ENCODE results near the gene FERMT2. TPM values are rescaled to one million over a fixed set of nuclear protein-coding genes. Genes with fewer than 3 reads are reported as not detected.

Gene FERMT2
- total and polyA plus RNA-seq, 9 of the 15 experiments (the other 6 are each of a cell fraction or from before 2014, with no cell fraction given) = 0.10 to 1.3 (median 0.40) TPM

DNA sequence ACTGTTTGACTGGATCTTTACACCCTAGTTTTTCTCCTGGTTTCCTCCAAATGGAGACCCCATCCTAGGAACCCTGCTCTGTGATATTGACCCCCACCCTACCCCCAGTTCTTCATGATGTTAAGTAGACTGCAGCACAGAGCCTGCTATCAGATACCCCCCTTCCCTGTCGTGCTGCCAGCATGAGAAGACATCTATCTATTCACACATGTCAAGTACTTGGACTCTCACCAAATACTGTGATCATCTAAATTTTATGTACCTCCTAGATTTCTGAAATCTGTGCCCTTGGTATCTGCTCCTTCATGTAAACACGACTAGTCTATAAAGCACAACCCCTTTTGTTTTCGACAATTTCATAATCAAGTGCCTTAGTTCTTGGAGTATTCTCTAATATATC, 38.9 kb downstream of the FERMT2 start (continued):
- TF ChIP-seq ZNF830 (CRISPR knock-in tag; IDR thresholded peaks at IDR 0.05) = no peak
- TF ChIP-seq, protein P1, sequence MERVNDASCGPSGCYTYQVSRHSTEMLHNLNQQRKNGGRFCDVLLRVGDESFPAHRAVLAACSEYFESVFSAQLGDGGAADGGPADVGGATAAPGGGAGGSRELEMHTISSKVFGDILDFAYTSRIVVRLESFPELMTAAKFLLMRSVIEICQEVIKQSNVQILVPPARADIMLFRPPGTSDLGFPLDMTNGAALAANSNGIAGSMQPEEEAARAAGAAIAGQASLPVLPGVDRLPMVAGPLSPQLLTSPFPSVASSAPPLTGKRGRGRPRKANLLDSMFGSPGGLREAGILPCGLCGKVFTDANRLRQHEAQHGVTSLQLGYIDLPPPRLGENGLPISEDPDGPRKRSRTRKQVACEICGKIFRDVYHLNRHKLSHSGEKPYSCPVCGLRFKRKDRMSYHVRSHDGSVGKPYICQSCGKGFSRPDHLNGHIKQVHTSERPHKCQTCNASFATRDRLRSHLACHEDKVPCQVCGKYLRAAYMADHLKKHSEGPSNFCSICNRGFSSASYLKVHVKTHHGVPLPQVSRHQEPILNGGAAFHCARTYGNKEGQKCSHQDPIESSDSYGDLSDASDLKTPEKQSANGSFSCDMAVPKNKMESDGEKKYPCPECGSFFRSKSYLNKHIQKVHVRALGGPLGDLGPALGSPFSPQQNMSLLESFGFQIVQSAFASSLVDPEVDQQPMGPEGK (CRISPR knock-in tag; IDR thresholded peaks at IDR 0.05; ENCODE audit: borderline replicate concordance) = no peak
- TF ChIP-seq TAL1 (IDR thresholded peaks at IDR 0.05) = no peak
- TF ChIP-seq, protein P2, sequence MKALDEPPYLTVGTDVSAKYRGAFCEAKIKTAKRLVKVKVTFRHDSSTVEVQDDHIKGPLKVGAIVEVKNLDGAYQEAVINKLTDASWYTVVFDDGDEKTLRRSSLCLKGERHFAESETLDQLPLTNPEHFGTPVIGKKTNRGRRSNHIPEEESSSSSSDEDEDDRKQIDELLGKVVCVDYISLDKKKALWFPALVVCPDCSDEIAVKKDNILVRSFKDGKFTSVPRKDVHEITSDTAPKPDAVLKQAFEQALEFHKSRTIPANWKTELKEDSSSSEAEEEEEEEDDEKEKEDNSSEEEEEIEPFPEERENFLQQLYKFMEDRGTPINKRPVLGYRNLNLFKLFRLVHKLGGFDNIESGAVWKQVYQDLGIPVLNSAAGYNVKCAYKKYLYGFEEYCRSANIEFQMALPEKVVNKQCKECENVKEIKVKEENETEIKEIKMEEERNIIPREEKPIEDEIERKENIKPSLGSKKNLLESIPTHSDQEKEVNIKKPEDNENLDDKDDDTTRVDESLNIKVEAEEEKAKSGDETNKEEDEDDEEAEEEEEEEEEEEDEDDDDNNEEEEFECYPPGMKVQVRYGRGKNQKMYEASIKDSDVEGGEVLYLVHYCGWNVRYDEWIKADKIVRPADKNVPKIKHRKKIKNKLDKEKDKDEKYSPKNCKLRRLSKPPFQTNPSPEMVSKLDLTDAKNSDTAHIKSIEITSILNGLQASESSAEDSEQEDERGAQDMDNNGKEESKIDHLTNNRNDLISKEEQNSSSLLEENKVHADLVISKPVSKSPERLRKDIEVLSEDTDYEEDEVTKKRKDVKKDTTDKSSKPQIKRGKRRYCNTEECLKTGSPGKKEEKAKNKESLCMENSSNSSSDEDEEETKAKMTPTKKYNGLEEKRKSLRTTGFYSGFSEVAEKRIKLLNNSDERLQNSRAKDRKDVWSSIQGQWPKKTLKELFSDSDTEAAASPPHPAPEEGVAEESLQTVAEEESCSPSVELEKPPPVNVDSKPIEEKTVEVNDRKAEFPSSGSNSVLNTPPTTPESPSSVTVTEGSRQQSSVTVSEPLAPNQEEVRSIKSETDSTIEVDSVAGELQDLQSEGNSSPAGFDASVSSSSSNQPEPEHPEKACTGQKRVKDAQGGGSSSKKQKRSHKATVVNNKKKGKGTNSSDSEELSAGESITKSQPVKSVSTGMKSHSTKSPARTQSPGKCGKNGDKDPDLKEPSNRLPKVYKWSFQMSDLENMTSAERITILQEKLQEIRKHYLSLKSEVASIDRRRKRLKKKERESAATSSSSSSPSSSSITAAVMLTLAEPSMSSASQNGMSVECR (CRISPR knock-in tag; IDR thresholded peaks at IDR 0.05) = no peak

DNA sequence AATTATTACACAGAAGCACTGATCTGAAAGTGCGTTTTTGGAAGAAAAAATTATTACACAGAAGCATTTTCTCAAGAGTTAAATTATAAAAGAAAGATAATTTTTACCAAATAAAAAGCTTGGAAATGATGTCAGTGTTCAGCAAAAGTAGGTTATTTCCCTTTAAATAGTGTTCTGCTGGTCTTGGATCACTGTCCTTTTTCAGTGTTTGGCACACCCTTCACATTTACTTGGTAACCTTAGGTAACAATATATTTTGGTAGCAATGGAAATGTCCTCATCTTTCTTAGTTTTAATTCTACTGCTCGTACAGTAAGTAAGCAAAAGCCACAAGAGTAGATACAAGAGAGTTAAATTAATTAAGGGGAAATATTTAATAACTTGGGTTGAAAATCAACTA, 40.3 kb downstream of the FERMT2 start:
- H3K9ac ChIP-seq (ENCODE audit: insufficient read depth in 1 of 2, low read depth in 2 of 2, low read length in 2 of 2) = no peak overlapping the region
- 0% methylated on average over 2 of the region's 2 CpGs for WGBS (ENCODE audit: insufficient coverage, low coverage, missing lambda C conversion rate)
- FAIRE-seq = no peak
- no peak overlapping the region for H3K27ac ChIP-seq (ENCODE audit: extremely low read depth, low read depth, low read length)
- no peaks in the 10 kb centered on the region for H3K4me1 ChIP-seq (replicated peaks in 1 of 2; ENCODE audit: control insufficient read depth in 2 of 2, insufficient read depth in 2 of 2, low read length in 2 of 2)
- H3K79me2 ChIP-seq (ENCODE audit: control insufficient read depth, insufficient read depth, low read length) = no peaks in the 10 kb centered on the region
- no peak for TF ChIP-seq STAG1 (CRISPR knock-in tag; IDR thresholded peaks at IDR 0.05; ENCODE audit: borderline replicate concordance)
- TF ChIP-seq, protein P3, sequence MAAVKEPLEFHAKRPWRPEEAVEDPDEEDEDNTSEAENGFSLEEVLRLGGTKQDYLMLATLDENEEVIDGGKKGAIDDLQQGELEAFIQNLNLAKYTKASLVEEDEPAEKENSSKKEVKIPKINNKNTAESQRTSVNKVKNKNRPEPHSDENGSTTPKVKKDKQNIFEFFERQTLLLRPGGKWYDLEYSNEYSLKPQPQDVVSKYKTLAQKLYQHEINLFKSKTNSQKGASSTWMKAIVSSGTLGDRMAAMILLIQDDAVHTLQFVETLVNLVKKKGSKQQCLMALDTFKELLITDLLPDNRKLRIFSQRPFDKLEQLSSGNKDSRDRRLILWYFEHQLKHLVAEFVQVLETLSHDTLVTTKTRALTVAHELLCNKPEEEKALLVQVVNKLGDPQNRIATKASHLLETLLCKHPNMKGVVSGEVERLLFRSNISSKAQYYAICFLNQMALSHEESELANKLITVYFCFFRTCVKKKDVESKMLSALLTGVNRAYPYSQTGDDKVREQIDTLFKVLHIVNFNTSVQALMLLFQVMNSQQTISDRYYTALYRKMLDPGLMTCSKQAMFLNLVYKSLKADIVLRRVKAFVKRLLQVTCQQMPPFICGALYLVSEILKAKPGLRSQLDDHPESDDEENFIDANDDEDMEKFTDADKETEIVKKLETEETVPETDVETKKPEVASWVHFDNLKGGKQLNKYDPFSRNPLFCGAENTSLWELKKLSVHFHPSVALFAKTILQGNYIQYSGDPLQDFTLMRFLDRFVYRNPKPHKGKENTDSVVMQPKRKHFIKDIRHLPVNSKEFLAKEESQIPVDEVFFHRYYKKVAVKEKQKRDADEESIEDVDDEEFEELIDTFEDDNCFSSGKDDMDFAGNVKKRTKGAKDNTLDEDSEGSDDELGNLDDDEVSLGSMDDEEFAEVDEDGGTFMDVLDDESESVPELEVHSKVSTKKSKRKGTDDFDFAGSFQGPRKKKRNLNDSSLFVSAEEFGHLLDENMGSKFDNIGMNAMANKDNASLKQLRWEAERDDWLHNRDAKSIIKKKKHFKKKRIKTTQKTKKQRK (IDR thresholded peaks at IDR 0.05; ENCODE audit: borderline replicate concordance, low read depth, low read length) = no peak
- TF ChIP-seq, protein P4, sequence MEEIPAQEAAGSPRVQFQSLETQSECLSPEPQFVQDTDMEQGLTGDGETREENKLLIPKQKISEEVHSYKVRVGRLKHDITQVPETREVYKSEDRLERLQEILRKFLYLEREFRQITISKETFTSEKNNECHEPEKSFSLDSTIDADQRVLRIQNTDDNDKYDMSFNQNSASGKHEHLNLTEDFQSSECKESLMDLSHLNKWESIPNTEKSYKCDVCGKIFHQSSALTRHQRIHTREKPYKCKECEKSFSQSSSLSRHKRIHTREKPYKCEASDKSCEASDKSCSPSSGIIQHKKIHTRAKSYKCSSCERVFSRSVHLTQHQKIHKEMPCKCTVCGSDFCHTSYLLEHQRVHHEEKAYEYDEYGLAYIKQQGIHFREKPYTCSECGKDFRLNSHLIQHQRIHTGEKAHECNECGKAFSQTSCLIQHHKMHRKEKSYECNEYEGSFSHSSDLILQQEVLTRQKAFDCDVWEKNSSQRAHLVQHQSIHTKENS (CRISPR knock-in tag; IDR thresholded peaks at IDR 0.05) = no peak
- TF ChIP-seq HNRNPK (IDR thresholded peaks at IDR 0.05; ENCODE audit: low read depth, low read length, poor library complexity, severe bottlenecking) = no peak
- CTCF ChIA-PET (ENCODE audit: low intra/inter-chr PET ratio) = no interaction called here
- no peak for ATAC-seq
- no peaks in the 10 kb centered on the region for H3K9me1 ChIP-seq (ENCODE audit: control insufficient read depth, insufficient read depth, low read length)
- H3K27me3 ChIP-seq (ENCODE audit: control insufficient read depth in 2 of 2, insufficient read depth in 2 of 2, low read length in 2 of 2) = no peaks in the 10 kb centered on the region
- no peaks in the 10 kb centered on the region for H3K36me3 ChIP-seq (ENCODE audit: control insufficient read depth, insufficient read depth, low read length)
- H2AFZ ChIP-seq (ENCODE audit: low read depth, low read length) = no peak overlapping the region
- no peaks in the 10 kb centered on the region for H4K20me1 ChIP-seq (replicated peaks; ENCODE audit: control insufficient read depth, insufficient read depth, low read length)
- no peak overlapping the region for H3K4me2 ChIP-seq (ENCODE audit: insufficient read depth, low read length)
- H3K4me3 ChIP-seq = no peak overlapping the region
- intact Hi-C loops (cut with micrococcal nuclease) (no loop called here), in situ Hi-C loops (cut with MboI) (no loop called here)
- H3K9me3 ChIP-seq (replicated peaks; ENCODE audit: control insufficient read depth, insufficient read depth, low read depth, low read length) = no peaks in the 10 kb centered on the region
- DNase-seq (ENCODE audit: extremely low read depth in 1 of 4, low spot score in 3 of 4) = no peak
- POLR2A ChIA-PET = no interaction called here
- no TSS peak for BruUV-seq (replicated peaks)

All from K562 (cell line).